Head of caudate nucleus (tissue), 42 donors: ENCODE data around the gene REEP6.

ENCODE experiments used
- DNase-seq, 42 donors: peaks; one replicate each; pipeline versions ENCODE4 v3.0.0 to v3.0.0-alpha.2; 2020 to 2021; ENCODE audit warnings: mixed read lengths in 7 of 42
- intact Hi-C: fragments of 100-400 bp; cut with DNase I; formaldehyde crosslinking; loops from one replicate; pipeline ENCODE4 v1.15.0; 2022

Gene REEP6

GRCh38 chr19:1455336-1456120, 35.5 kb upstream of the REEP6 start:
- intact Hi-C loops = no loop called here
- DNase-seq = peak in 26 of 42 donors; percentile 37 to 79 (median 60)

GRCh38 chr19:1456121-1456900, 34.7 kb upstream of the REEP6 start:
- intact Hi-C loops = no loop called here
- peak in 1 of 42 donors; percentile 4 for DNase-seq

GRCh38 chr19:1457031-1457739, 33.8 kb upstream of the REEP6 start:
- peak in 6 of 42 donors; percentile 26 to 63 (median 54) for DNase-seq
- intact Hi-C loops = no loop called here

GRCh38 chr19:1457892-1458291, 33.1 kb upstream of the REEP6 start:
- DNase-seq = no peak

GRCh38 chr19:1459479-1459878, 31.5 kb upstream of the REEP6 start:
- DNase-seq = peak in 3 of 42 donors; percentile 25 to 54 (median 53)
- intact Hi-C loops = no loop called here

More at GRCh38 chr19:1457892-1458291, 33.1 kb upstream of the REEP6 start:
- intact Hi-C loops = no loop called here

GRCh38 chr19:1460033-1460995, 30.7 kb upstream of the REEP6 start:
- intact Hi-C loops = no loop called here
- DNase-seq = peak in 1 of 42 donors; percentile 3

- intact Hi-C loops = no loop called here
- peak in 1 of 42 donors; percentile 9 for DNase-seq
These were observed 29.1 kb upstream of the REEP6 start for GRCh38 chr19:1461862-1462261.

GRCh38 chr19:1465191-1466016, 25.6 kb upstream of the REEP6 start:
- intact Hi-C loops = no loop called here
- DNase-seq = peak in 2 of 42 donors; percentile 27 to 46

- intact Hi-C loops = no loop called here
- DNase-seq = peak in 1 of 42 donors; percentile 7
These were observed 24.9 kb upstream of the REEP6 start for GRCh38 chr19:1466018-1466460.

GRCh38 chr19:1466461-1467214, 24.3 kb upstream of the REEP6 start:
- peak in 2 of 42 donors; percentile 5 to 6 for DNase-seq
- intact Hi-C loops = no loop called here

GRCh38 chr19:1467215-1467489, 23.8 kb upstream of the REEP6 start:
- DNase-seq = no peak
- intact Hi-C loops = no loop called here

GRCh38 chr19:1467490-1468273, 23.3 kb upstream of the REEP6 start:
- intact Hi-C loops = no loop called here
- peak in 1 of 42 donors; percentile 6 for DNase-seq

- peak in 1 of 42 donors; percentile 4 for DNase-seq
- intact Hi-C loops = no loop called here
These were observed 22.6 kb upstream of the REEP6 start for GRCh38 chr19:1468274-1468820.

- intact Hi-C loops = no loop called here
These were observed 22.1 kb upstream of the REEP6 start for GRCh38 chr19:1468821-1469254.

GRCh38 chr19:1469255-1470054, 21.5 kb upstream of the REEP6 start:
- peak in 1 of 42 donors; percentile 5 for DNase-seq
- intact Hi-C loops = no loop called here

More at GRCh38 chr19:1468821-1469254, 22.1 kb upstream of the REEP6 start:
- DNase-seq = peak in 1 of 42 donors; percentile 4
